Natural killer cell (primary cell): ENCODE results near the gene CSNK1D. TPM values are rescaled to one million over a fixed set of nuclear protein-coding genes. Genes with fewer than 3 reads are reported as not detected.

Source experiments
- ATAC-seq, 3 donors: fragments of 150-1000 bp in 2 of 3; fragments of 200-7000 bp in 1 of 3; cut with Tn5 transposase; 1 replicate in 1 of 3; 2 replicates in 2 of 3; pipeline ENCODE4 v1.10.0; 2021; ENCODE audit warnings: mild to moderate bottlenecking in 2 of 3, moderate library complexity in 2 of 3
- DNase-seq, 2 donors: peaks; one replicate each; pipeline versions ENCODE4 v3.0.0 to v3.0.0-alpha.2; 2013 to 2021; ENCODE audit warnings: mixed read lengths in 1 of 2
- H3K27ac ChIP-seq: one replicate; pipeline ENCODE4 v1.5.1; 2013; ENCODE audit warnings: mild to moderate bottlenecking, low read length
- H3K27me3 ChIP-seq: one replicate; pipeline ENCODE4 v1.6.1; 2013; ENCODE audit warnings: low read length; ENCODE audit not compliant: control insufficient read depth, insufficient read depth
- H3K36me3 ChIP-seq: one replicate; pipeline ENCODE4 v1.6.1; 2013; ENCODE audit warnings: low read length; ENCODE audit not compliant: control insufficient read depth, insufficient read depth
- H3K4me1 ChIP-seq: one replicate; pipeline ENCODE4 v1.6.1; 2013; ENCODE audit warnings: low read length; ENCODE audit not compliant: control insufficient read depth, insufficient read depth
- H3K4me3 ChIP-seq: one replicate; pipeline ENCODE4 v1.5.1; 2013; ENCODE audit warnings: low read length
- H3K9me3 ChIP-seq: one replicate; pipeline ENCODE4 v1.6.1; 2013; ENCODE audit warnings: low read length; ENCODE audit not compliant: control insufficient read depth, insufficient read depth
- H3K27ac Mint-ChIP-seq, 2 donors: one replicate each; pipeline ENCODE4 v1.8.0; 2022; ENCODE audit warnings: mild to moderate bottlenecking in 2 of 2, mixed read lengths in 2 of 2, moderate library complexity in 1 of 2
- H3K27me3 Mint-ChIP-seq, 2 donors: one replicate each; pipeline ENCODE4 v1.8.0; 2022; ENCODE audit warnings: low read depth in 2 of 2, mixed read lengths in 2 of 2
- H3K36me3 Mint-ChIP-seq: one replicate; pipeline ENCODE4 v1.8.0; 2022; ENCODE audit warnings: mixed read lengths
- H3K4me1 Mint-ChIP-seq, 2 donors: one replicate each; pipeline ENCODE4 v1.8.0; 2022; ENCODE audit warnings: mixed read lengths in 2 of 2
- H3K4me3 Mint-ChIP-seq: one replicate; pipeline ENCODE4 v1.8.0; 2022; ENCODE audit warnings: mild to moderate bottlenecking, moderate library complexity, mixed read lengths
- H3K9me3 Mint-ChIP-seq, 2 donors: one replicate each; pipeline ENCODE4 v1.8.0; 2022; ENCODE audit warnings: mixed read lengths in 2 of 2
- CTCF ChIP-seq: fragments of 200-600 bp; IDR thresholded peaks from one replicate; pipeline ENCODE4 v1.8.0; 2022; ENCODE audit warnings: antibody characterized with exemption
- WGBS: methylation state at CpG from one replicate; pipeline ENCODE4 v1.1.7; 2013; ENCODE audit warnings: missing lambda C conversion rate; ENCODE audit not compliant: insufficient coverage; 5-methylcytosine and 5-hydroxymethylcytosine counted together
- intact Hi-C: fragments of 100-400 bp; cut with micrococcal nuclease; formaldehyde crosslinking; loops from one replicate; pipeline ENCODE4 v1.14.2; 2022
- total RNA-seq, 4 donors: library from RNA; stranded (reverse); fragments of 120-200 nt in 1 of 4; gene quantifications; one replicate each; pipeline versions ENCODE4 v1.2.3 to v1.2.4, GENCODE V29; 2013 to 2022

CSNK1D gene
- total RNA-seq, 3 donors from 2014 or later (not counting 1 experiment from before 2014, with no cell fraction given) = 423 to 475 (median 468) TPM

DNA sequence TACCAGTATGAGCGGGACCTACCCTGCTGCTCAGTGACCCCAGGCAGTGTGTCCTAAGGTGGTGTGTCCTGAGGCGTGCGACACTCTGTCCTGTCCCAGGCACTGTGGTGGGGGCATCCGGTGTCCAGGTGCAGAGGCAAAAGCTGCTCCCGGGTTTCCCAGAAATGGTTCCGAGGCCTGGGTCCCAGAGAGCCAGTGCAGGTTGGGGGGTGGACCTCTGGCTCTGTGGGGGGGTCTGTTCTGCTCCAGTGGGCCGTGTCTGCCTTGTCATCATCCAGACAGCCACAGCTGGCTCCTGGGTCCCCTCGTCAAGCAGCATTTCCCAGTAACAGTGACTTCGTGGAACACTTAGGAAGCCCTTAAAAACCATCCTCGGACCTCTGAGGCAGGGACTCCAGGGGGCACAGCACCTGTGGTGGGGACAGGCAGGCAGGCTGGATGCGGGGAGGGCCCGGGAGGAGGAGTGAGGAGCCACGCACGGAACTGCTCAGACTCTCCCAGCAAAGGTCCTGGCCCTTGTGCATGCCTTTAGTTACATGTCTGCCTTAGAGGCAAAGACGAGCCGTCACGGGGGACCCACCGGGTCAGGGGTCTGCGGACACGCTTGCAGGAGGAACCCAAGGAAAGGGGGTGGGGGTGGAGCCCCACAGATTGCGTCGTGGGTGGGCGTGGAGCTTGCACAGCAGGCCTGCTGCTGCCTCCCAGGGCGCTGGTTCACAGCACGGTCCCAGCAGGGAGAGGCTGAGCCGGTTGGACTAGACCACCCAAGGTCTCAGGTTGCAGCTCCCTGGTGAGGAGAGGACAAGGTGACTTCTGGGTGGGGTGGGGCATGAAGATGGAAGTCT lies 39.1 kb downstream of the CSNK1D start:
- Mint-ChIP-seq H3K4me3 (no peak overlapping the region), H3K9me3 (no peaks in the 10 kb centered on the region), H3K27me3 (no peaks in the 10 kb centered on the region), H3K27ac (peak overlapping the region; percentile 26 to 63), H3K4me1 (peaks cover 13 to 48% of the 10 kb centered on the region in 2 donors), H3K36me3 (no peaks in the 10 kb centered on the region)
- DNase-seq (peak in 1 of 2 donors; percentile 30), ATAC-seq (no peak)
- Histone ChIP-seq H3K27ac (no peak overlapping the region), H3K36me3 (peaks cover 15% of the 10 kb centered on the region), H3K4me1 (peaks cover 67% of the 10 kb centered on the region), H3K9me3 (no peaks in the 10 kb centered on the region), H3K27me3 (no peaks in the 10 kb centered on the region), H3K4me3 (no peak overlapping the region)
- intact Hi-C loops = loop anchor here (5.0 kb wide), 1 partner anchor 38 kb away; the partner anchor contains the start of gene CSNK1D
- TF ChIP-seq CTCF = no peak
- 89% methylated on average over 26 of the region's 26 CpGs for WGBS

DNA sequence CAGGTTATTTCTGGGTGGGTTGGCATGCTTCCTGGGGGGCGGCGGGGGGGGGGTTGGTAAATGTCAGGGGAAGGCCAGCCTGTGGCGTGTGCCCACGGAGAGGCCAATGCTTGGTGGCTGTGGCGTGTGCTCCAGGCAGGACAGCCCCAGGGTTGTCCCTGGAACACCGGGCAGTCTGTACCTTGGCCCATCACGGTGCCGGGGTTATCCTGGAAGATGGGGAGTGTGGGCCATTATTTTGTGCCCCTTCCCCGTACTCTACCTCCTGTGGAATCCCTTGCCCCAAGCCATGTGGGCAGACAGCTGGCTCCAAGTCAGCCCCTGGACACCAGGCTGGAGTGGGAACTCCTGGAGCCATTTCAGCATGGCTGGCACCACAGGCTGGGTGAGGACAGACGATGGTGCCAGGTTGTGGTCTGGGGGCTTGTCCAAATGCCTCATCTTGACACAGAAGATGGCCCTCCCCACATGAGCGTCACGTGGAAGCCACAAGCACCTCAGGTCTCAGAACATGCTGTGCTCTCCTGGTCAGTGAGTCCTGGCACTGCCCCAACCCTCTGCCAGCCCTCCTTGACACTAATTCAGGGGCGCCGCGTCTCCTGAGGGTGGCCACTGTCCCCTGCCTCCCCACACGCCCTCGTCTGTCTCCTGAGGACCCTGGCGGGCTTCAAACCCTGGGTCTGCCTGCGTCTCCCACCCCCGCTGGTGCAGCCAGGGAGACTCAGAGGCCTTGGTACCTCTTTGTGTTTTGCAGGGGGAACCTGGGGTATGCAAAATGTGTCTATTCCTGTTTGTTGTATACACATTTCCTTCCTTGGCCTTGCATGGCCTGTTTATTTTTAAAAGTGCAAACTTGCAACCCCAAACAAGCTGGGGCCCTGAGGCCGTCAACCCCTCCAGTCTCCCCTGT lies 40.4 kb downstream of the CSNK1D start:
- Mint-ChIP-seq H3K36me3 (no peaks in the 10 kb centered on the region), H3K27me3 (no peaks in the 10 kb centered on the region), H3K27ac (peak overlapping the region; percentile 26 to 63), H3K4me1 (peaks cover 6 to 39% of the 10 kb centered on the region in 2 donors), H3K9me3 (no peaks in the 10 kb centered on the region), H3K4me3 (no peak overlapping the region)
- peaks cover 11% of the 10 kb centered on the region for H3K36me3 ChIP-seq
- intact Hi-C loops = no loop called here
- no peaks in the 10 kb centered on the region for H3K9me3 ChIP-seq
- H3K27me3 ChIP-seq = no peaks in the 10 kb centered on the region
- ATAC-seq (no peak), DNase-seq (peak in 1 of 2 donors; percentile 32)
- H3K4me3 ChIP-seq = no peak overlapping the region
- 68% methylated on average over 21 of the region's 21 CpGs for WGBS
- peaks cover 58% of the 10 kb centered on the region for H3K4me1 ChIP-seq
- TF ChIP-seq CTCF = no peak
- H3K27ac ChIP-seq = no peak overlapping the region

DNA sequence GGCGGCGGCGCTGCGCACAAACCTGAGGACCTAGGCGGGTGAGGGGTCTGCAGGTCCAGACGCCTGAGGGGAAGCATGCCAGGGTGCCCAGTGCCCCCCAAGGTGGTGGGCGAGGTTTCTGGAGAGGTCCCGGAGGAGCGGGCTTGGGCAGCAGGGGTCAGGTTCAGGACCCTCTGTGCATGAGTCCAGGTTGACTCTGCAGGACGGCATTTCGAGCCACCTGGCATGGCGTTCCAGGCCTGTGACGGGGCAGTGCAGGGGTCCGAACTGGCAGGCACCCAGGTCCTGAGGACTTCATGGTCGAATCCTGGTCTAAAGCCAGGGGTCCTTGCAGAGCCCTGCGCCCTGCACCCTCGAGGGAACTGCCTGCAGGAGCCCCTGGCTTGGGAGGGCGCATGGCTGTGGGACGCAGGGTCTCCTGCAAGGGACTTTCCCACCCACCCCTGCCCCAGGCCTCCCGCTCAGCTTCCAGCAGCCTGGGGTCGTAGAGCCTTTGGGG lies 41.1 kb downstream of the CSNK1D start:
- no peak for TF ChIP-seq CTCF
- Histone ChIP-seq H3K36me3 (peaks cover 5% of the 10 kb centered on the region), H3K27ac (peak overlapping the region; percentile 75), H3K27me3 (no peaks in the 10 kb centered on the region), H3K4me1 (peaks cover 58% of the 10 kb centered on the region), H3K4me3 (no peak overlapping the region), H3K9me3 (no peaks in the 10 kb centered on the region)
- no peaks in the 10 kb centered on the region for H3K27me3 Mint-ChIP-seq
- WGBS = 85% methylated on average over 19 of the region's 21 CpGs
- H3K4me1 Mint-ChIP-seq = peaks cover 1 to 35% of the 10 kb centered on the region in 2 donors
- H3K27ac Mint-ChIP-seq = peak overlapping the region in 1 of 2 donors; percentile 91
- no peaks in the 10 kb centered on the region for H3K36me3 Mint-ChIP-seq
- DNase-seq (no peak), ATAC-seq (no peak)
- H3K4me3 Mint-ChIP-seq = no peak overlapping the region
- intact Hi-C loops = no loop called here
- no peaks in the 10 kb centered on the region for H3K9me3 Mint-ChIP-seq
